Gastroesophageal sphincter (tissue), 3 donors: Measurements from ENCODE around the gene SRPK1.

ENCODE experiments used
- EP300 ChIP-seq: sonication (generic); formaldehyde crosslinking; IDR thresholded peaks from one replicate; pipeline ENCODE4 v1.6.1; 2017; ENCODE audit warnings: antibody characterized with exemption, mild to moderate bottlenecking
- POLR2A ChIP-seq, 2 donors: fragments of 450-650 bp; IDR thresholded peaks; one replicate each; pipeline ENCODE4 v1.6.1; 2017; ENCODE audit warnings: antibody characterized with exemption in 2 of 2, mild to moderate bottlenecking in 2 of 2, moderate library complexity in 1 of 2
- POLR2AphosphoS5 ChIP-seq: sonication (generic); formaldehyde crosslinking; IDR thresholded peaks from one replicate; pipeline ENCODE4 v1.6.1; 2017; ENCODE audit warnings: antibody characterized with exemption
- TF ChIP-seq, protein P1 (sequence below), 4 experiments: fragments of 200-600 bp in 2 of 4; fragments of 450-650 bp in 2 of 4; sonication (generic) in 1 of 4; IDR thresholded peaks; one replicate each; pipeline ENCODE4 v1.5.1; 2017 to 2019; ENCODE audit warnings: antibody characterized with exemption in 4 of 4, mild to moderate bottlenecking in 2 of 4, moderate library complexity in 2 of 4

DNA sequence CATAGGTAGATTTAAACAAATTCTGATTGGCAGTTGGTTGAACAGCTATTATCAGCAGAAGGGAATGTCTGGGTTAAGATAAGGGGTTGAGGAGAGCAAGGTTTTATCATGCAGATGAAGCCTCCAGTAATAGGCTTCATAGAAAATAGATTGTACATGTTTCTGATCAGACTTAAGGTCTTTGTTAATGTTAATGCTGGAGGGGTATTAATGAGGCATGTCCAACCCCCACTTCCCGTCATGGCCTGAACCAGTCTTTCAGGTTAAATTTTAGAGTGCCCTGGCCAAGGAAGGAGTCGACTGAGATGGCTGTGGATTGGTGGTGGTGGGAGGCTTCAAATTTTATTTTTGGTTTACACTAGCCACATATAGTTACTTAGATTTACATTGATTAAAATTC lies 136.7 kb downstream of the SRPK1 start:
- TF ChIP-seq, protein P1, sequence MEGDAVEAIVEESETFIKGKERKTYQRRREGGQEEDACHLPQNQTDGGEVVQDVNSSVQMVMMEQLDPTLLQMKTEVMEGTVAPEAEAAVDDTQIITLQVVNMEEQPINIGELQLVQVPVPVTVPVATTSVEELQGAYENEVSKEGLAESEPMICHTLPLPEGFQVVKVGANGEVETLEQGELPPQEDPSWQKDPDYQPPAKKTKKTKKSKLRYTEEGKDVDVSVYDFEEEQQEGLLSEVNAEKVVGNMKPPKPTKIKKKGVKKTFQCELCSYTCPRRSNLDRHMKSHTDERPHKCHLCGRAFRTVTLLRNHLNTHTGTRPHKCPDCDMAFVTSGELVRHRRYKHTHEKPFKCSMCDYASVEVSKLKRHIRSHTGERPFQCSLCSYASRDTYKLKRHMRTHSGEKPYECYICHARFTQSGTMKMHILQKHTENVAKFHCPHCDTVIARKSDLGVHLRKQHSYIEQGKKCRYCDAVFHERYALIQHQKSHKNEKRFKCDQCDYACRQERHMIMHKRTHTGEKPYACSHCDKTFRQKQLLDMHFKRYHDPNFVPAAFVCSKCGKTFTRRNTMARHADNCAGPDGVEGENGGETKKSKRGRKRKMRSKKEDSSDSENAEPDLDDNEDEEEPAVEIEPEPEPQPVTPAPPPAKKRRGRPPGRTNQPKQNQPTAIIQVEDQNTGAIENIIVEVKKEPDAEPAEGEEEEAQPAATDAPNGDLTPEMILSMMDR (IDR thresholded peaks at IDR 0.05), result no peak
- TF ChIP-seq EP300, result no peak
- TF ChIP-seq POLR2A (IDR thresholded peaks at IDR 0.05), result no peak
- no peak for TF ChIP-seq POLR2AphosphoS5
